ENCODE measurements around the gene TIMELESS.

Gene TIMELESS

GRCh38 chr12:56448860-56449621 is at the start of gene TIMELESS (continued):
- TF ChIP-seq SALL2 (tag by site-specific recombination; IDR thresholded peaks at IDR 0.05; ENCODE audit: borderline replicate concordance) (no peak), KLF8 (tag by site-specific recombination; IDR thresholded peaks at IDR 0.05) (peak; percentile 90), ZSCAN16 (tag by site-specific recombination; IDR thresholded peaks at IDR 0.05) (no peak), ZNF10 (tag by site-specific recombination; IDR thresholded peaks at IDR 0.05) (no peak), ZFHX2 (tag by site-specific recombination; conservative IDR thresholded peaks at IDR 0.05) (peak; percentile 55; the same call in 1 of the 2 replicates), ZNF133 (tag by site-specific recombination; IDR thresholded peaks at IDR 0.05) (no peak), MZF1 (tag by site-specific recombination; IDR thresholded peaks at IDR 0.05; ENCODE audit: borderline replicate concordance) (peak; percentile 69), PRDM6 (tag by site-specific recombination; IDR thresholded peaks at IDR 0.05) (no peak), SETDB1 (IDR thresholded peaks at IDR 0.05; ENCODE audit: insufficient read length, low read length) (peak; percentile 51), OVOL3 (tag by site-specific recombination; IDR thresholded peaks at IDR 0.05) (no peak), ZNF148 (tag by site-specific recombination; IDR thresholded peaks at IDR 0.05; ENCODE audit: borderline replicate concordance) (no peak), HOXA7 (CRISPR knock-in tag; IDR thresholded peaks at IDR 0.05; ENCODE audit: borderline replicate concordance) (no peak), ZBTB1 (tag by site-specific recombination; IDR thresholded peaks at IDR 0.05) (no peak), ZNF239 (tag by site-specific recombination; IDR thresholded peaks at IDR 0.05) (no peak), PRDM1 (tag by site-specific recombination; IDR thresholded peaks at IDR 0.05) (no peak), ZNF449 (tag by site-specific recombination; IDR thresholded peaks at IDR 0.05) (no peak), ZNF26 (tag by site-specific recombination; IDR thresholded peaks at IDR 0.05) (no peak), ZNF747 (tag by site-specific recombination; IDR thresholded peaks at IDR 0.05) (no peak), ZNF184 (tag by site-specific recombination; IDR thresholded peaks at IDR 0.05) (no peak), ZFP3 (tag by site-specific recombination; IDR thresholded peaks at IDR 0.05; ENCODE audit: low read depth) (no peak), ZNF623 (tag by site-specific recombination; IDR thresholded peaks at IDR 0.05) (peak; percentile 22; the same call in 1 of the 2 replicates), HIC1 (tag by site-specific recombination; IDR thresholded peaks at IDR 0.05) (no peak), ZSCAN23 (tag by site-specific recombination; IDR thresholded peaks at IDR 0.05) (no peak), ZBTB7A (tag by site-specific recombination; IDR thresholded peaks at IDR 0.05; ENCODE audit: low read depth) (no peak), BCL6B (tag by site-specific recombination; IDR thresholded peaks at IDR 0.05) (no peak), ZEB2 (tag by site-specific recombination; IDR thresholded peaks at IDR 0.05) (peak; percentile 95; the same call in 1 of the 2 replicates), ATF2 (tag by site-specific recombination; IDR thresholded peaks at IDR 0.05; ENCODE audit: low read depth) (no peak), ZNF202 (tag by site-specific recombination; IDR thresholded peaks at IDR 0.05; ENCODE audit: borderline replicate concordance) (no peak)
